Measurements from ENCODE around the gene LDLRAD4.

Gene LDLRAD4

DNA sequence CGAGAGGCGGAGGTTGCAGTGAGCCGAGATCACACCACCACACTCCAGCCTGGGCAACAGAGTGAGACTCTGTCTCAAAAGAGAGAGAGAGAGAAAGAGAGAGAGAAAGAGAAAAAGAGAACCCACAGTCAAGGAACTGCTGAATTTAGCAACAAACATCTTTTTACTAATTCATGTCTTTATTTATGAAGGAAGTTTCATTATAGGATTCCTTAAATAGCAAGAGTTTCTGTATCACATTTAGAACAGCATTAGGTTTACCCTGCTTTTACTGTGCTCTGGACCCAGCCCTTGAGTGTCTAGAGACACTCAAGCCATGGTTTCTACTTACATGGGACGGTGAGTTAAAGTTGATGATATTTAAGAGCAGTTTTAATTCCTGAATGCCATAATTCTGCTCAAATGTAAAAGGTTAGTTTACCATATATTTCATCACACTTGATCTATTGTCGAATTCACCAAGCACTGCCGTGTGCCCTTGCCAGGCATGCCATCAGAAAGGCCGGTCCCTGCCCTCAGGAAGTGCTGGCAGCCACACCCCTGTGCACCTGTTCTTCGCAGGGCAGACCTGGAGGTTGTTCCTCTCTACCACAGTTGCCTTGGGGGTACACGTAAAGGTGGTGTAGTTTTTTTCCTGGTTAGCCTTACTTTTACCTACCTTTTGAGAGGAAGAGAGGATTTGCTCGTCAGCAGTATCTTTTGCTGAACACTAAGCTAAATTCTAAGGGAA is 153.3 kb downstream of the LDLRAD4 start:
- no peak overlapping the region for H3K27ac ChIP-seq (ENCODE audit: low read length)
- no peak overlapping the region for H3K4me3 ChIP-seq (ENCODE audit: low read depth in 1 of 2, low read length in 2 of 2)
- no peaks in the 10 kb centered on the region; the same call in none of the 2 replicates for H4K20me1 ChIP-seq (ENCODE audit: insufficient read depth, low read length)
- H3K4me2 ChIP-seq (ENCODE audit: insufficient read depth, low read length), result no peak overlapping the region
- H3K4me1 ChIP-seq (ENCODE audit: insufficient read depth, low read length), result peaks cover 33% of the 10 kb centered on the region
- no peak overlapping the region for H2AFZ ChIP-seq (ENCODE audit: low read depth, low read length)
- H3K36me3 ChIP-seq (ENCODE audit: insufficient read depth, low read length), result 0 out of 2 replicates have a peak, but pooled peaks cover 3% of the 10 kb centered on the region
- TF ChIP-seq, protein P1, sequence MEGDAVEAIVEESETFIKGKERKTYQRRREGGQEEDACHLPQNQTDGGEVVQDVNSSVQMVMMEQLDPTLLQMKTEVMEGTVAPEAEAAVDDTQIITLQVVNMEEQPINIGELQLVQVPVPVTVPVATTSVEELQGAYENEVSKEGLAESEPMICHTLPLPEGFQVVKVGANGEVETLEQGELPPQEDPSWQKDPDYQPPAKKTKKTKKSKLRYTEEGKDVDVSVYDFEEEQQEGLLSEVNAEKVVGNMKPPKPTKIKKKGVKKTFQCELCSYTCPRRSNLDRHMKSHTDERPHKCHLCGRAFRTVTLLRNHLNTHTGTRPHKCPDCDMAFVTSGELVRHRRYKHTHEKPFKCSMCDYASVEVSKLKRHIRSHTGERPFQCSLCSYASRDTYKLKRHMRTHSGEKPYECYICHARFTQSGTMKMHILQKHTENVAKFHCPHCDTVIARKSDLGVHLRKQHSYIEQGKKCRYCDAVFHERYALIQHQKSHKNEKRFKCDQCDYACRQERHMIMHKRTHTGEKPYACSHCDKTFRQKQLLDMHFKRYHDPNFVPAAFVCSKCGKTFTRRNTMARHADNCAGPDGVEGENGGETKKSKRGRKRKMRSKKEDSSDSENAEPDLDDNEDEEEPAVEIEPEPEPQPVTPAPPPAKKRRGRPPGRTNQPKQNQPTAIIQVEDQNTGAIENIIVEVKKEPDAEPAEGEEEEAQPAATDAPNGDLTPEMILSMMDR (IDR thresholded peaks at IDR 0.05; ENCODE audit: borderline replicate concordance, extremely low read depth, low read length, poor library complexity, severe bottlenecking), result no peak
- no peak for TF ChIP-seq EZH2 (IDR thresholded peaks at IDR 0.05; ENCODE audit: borderline replicate concordance, low read depth, low read length, severe bottlenecking)
- no peaks in the 10 kb centered on the region for H3K27me3 ChIP-seq (ENCODE audit: insufficient read depth, low read length, poor library complexity)
- no peaks in the 10 kb centered on the region for H3K9me3 ChIP-seq (ENCODE audit: insufficient read depth, low read length, severe bottlenecking)
- H3K79me2 ChIP-seq (ENCODE audit: insufficient read depth, low read length), result peaks cover 41% of the 10 kb centered on the region
- DNase-seq (no peak), ATAC-seq (ENCODE audit: insufficient read depth, low read depth) (no peak)
- H3K9ac ChIP-seq (ENCODE audit: low read depth, low read length), result no peak overlapping the region

DNA sequence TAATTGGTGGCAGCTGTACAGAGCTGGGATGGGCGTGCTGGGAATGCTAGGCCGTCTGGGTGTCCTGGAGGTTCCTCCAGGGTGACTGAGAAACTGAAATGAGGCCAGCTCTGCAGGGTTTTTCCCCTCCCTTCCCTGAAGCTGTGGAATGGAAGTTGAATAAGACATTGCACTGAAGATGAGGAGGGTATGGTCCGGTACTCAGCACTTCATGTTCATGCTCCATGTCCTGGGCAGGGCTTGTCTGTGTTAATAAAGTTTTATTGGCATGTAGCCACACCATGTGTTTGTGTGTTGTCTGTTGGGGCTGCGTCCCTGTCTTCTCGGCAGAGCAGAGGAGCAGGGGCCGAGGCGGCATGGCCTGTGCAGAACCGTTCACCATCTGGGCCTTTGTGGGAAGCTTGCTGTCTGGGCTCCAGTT is 154.0 kb downstream of the LDLRAD4 start:
- Histone ChIP-seq H3K9me3 (ENCODE audit: insufficient read depth, low read length, severe bottlenecking) (no peaks in the 10 kb centered on the region), H3K27ac (ENCODE audit: low read length) (no peak overlapping the region), H3K4me3 (ENCODE audit: low read depth in 1 of 2, low read length in 2 of 2) (no peak overlapping the region), H3K27me3 (ENCODE audit: insufficient read depth, low read length, poor library complexity) (no peaks in the 10 kb centered on the region), H3K36me3 (ENCODE audit: insufficient read depth, low read length) (0 out of 2 replicates have a peak, but pooled peaks cover 3% of the 10 kb centered on the region), H3K4me1 (ENCODE audit: insufficient read depth, low read length) (peaks cover 40% of the 10 kb centered on the region), H2AFZ (ENCODE audit: low read depth, low read length) (no peak overlapping the region), H3K79me2 (ENCODE audit: insufficient read depth, low read length) (peaks cover 41% of the 10 kb centered on the region), H3K9ac (ENCODE audit: low read depth, low read length) (no peak overlapping the region), H3K4me2 (ENCODE audit: insufficient read depth, low read length) (no peak overlapping the region), H4K20me1 (ENCODE audit: insufficient read depth, low read length) (no peaks in the 10 kb centered on the region; the same call in none of the 2 replicates)
- TF ChIP-seq, protein P1 (IDR thresholded peaks at IDR 0.05; ENCODE audit: borderline replicate concordance, extremely low read depth, low read length, poor library complexity, severe bottlenecking), result no peak
- TF ChIP-seq EZH2 (IDR thresholded peaks at IDR 0.05; ENCODE audit: borderline replicate concordance, low read depth, low read length, severe bottlenecking), result no peak
- DNase-seq (no peak), ATAC-seq (ENCODE audit: insufficient read depth, low read depth) (no peak)

DNA sequence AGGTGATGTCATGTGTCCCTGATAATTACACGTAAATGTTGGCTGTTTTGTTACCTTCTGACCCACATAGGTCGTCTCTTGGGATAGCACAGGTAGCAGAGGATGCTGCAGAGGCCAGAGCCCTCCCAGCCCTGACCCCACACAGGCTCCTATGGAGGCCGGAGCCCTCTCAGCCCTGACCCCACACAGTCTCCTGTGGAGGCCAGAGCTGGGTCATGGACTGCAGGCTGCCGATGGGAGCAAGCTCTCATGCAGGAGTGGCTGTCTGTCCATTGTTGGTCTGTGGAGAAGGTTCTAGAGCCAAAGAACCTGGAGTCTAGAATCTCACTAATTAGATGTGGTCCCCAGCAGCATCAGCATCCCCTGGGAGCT is 155.5 kb downstream of the LDLRAD4 start:
- H3K27me3 ChIP-seq (ENCODE audit: insufficient read depth, low read length, poor library complexity), result no peaks in the 10 kb centered on the region

More for the DNA sequence above, 155.5 kb downstream of the LDLRAD4 start:
- Histone ChIP-seq H3K79me2 (ENCODE audit: insufficient read depth, low read length) (peaks cover 46% of the 10 kb centered on the region), H3K27ac (ENCODE audit: low read length) (no peak overlapping the region), H3K4me2 (ENCODE audit: insufficient read depth, low read length) (no peak overlapping the region), H3K4me3 (ENCODE audit: low read depth in 1 of 2, low read length in 2 of 2) (no peak overlapping the region), H3K4me1 (ENCODE audit: insufficient read depth, low read length) (peaks cover 42% of the 10 kb centered on the region), H3K36me3 (ENCODE audit: insufficient read depth, low read length) (0 out of 2 replicates have a peak, but pooled peaks cover 3% of the 10 kb centered on the region), H3K9ac (ENCODE audit: low read depth, low read length) (no peak overlapping the region), H3K9me3 (ENCODE audit: insufficient read depth, low read length, severe bottlenecking) (no peaks in the 10 kb centered on the region), H2AFZ (ENCODE audit: low read depth, low read length) (no peak overlapping the region), H4K20me1 (ENCODE audit: insufficient read depth, low read length) (no peaks in the 10 kb centered on the region; the same call in none of the 2 replicates)
- ATAC-seq (ENCODE audit: insufficient read depth, low read depth), result no peak
- TF ChIP-seq, protein P1 (IDR thresholded peaks at IDR 0.05; ENCODE audit: borderline replicate concordance, extremely low read depth, low read length, poor library complexity, severe bottlenecking), result no peak
- no peak for TF ChIP-seq EZH2 (IDR thresholded peaks at IDR 0.05; ENCODE audit: borderline replicate concordance, low read depth, low read length, severe bottlenecking)
- no peak for DNase-seq

All from DND-41 (cell line).